Measurements from ENCODE around the gene MST1. TPM values are rescaled to one million over a fixed set of nuclear protein-coding genes. Genes with fewer than 3 reads are reported as not detected.

MST1 gene
- total and polyA plus RNA-seq, 9 of the 15 experiments (the other 6 are each of a cell fraction or from before 2014, with no cell fraction given), result 0.08 to 1.8 (median 0.40) TPM

DNA sequence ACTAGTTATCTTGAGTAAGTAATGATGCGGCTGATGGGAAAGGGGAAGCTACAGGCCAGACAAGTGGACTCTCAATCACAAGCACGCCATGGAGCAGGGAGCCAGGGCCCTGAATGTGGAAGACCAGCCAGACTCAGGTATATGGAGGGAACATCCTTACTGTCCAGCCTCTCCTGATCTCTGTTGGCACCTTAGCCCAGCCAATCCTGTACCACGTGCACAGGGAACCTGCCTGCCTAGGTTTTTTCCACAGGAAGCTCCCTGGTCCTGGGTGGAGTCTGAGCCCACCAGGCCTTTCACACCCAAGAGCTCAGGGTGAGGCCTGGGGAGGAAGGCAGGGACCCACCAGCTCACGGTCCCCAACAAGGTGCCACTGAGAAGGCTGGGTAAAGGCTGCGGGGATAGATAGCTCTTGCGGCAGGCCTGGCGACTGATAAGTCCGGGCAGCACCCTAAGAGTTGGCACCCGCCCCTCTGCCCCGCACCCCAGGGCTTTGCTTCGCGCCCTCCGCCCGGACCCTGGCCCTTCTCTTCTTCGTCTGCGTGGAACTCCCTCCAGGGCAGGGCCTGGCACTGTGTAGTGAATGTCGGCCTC, 16.1 kb downstream of the MST1 start (continued):
- TF ChIP-seq, protein P1, sequence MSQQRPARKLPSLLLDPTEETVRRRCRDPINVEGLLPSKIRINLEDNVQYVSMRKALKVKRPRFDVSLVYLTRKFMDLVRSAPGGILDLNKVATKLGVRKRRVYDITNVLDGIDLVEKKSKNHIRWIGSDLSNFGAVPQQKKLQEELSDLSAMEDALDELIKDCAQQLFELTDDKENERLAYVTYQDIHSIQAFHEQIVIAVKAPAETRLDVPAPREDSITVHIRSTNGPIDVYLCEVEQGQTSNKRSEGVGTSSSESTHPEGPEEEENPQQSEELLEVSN (IDR thresholded peaks at IDR 0.05; ENCODE audit: borderline replicate concordance in 1 of 2, extremely low read depth in 1 of 2, insufficient read depth in 1 of 2, insufficient read length in 1 of 2, low read depth in 1 of 2, low read length in 1 of 2, poor library complexity in 1 of 2, severe bottlenecking in 1 of 2), result no peak
- no peak for TF ChIP-seq ZNF146 (CRISPR knock-in tag; IDR thresholded peaks at IDR 0.05; ENCODE audit: unreplicated experiment)
- TF ChIP-seq SREBF1 (IDR thresholded peaks at IDR 0.05; ENCODE audit: borderline replicate concordance, low read depth, low read length), result no peak
- no peak for TF ChIP-seq RFX7 (CRISPR knock-in tag; IDR thresholded peaks at IDR 0.05)
- no peak for TF ChIP-seq ZNF143 (CRISPR knock-in tag; IDR thresholded peaks at IDR 0.05)
- TF ChIP-seq, protein P2, sequence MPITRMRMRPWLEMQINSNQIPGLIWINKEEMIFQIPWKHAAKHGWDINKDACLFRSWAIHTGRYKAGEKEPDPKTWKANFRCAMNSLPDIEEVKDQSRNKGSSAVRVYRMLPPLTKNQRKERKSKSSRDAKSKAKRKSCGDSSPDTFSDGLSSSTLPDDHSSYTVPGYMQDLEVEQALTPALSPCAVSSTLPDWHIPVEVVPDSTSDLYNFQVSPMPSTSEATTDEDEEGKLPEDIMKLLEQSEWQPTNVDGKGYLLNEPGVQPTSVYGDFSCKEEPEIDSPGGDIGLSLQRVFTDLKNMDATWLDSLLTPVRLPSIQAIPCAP (CRISPR knock-in tag; IDR thresholded peaks at IDR 0.05; ENCODE audit: borderline replicate concordance), result no peak
- no peak for TF ChIP-seq ATF3 (IDR thresholded peaks at IDR 0.05)
- no peak for TF ChIP-seq ATF3 (CRISPR knock-in tag; conservative IDR thresholded peaks at IDR 0.05)
- no peak for TF ChIP-seq PREB (CRISPR knock-in tag; IDR thresholded peaks at IDR 0.05)
- TF ChIP-seq ASH1L (IDR thresholded peaks at IDR 0.05; ENCODE audit: borderline replicate concordance, low read depth, partially characterized antibody), result no peak
- TF ChIP-seq, protein P3, sequence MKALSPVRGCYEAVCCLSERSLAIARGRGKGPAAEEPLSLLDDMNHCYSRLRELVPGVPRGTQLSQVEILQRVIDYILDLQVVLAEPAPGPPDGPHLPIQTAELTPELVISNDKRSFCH (CRISPR knock-in tag; IDR thresholded peaks at IDR 0.05), result no peak
- TF ChIP-seq, protein P3 (tag; IDR thresholded peaks at IDR 0.05), result no peak
- TF ChIP-seq STAT5A (IDR thresholded peaks at IDR 0.05; ENCODE audit: borderline replicate concordance, low read length), result no peak
- TF ChIP-seq ZNF133 (CRISPR knock-in tag; IDR thresholded peaks at IDR 0.05), result no peak
- no peak for TF ChIP-seq HDAC2 (IDR thresholded peaks at IDR 0.05)
- no peak for TF ChIP-seq ELK1 (CRISPR knock-in tag; IDR thresholded peaks at IDR 0.05)
- TF ChIP-seq FOXJ3 (CRISPR knock-in tag; IDR thresholded peaks at IDR 0.05), result no peak
- TF ChIP-seq MEF2A (IDR thresholded peaks at IDR 0.05; ENCODE audit: control insufficient read depth, low read depth, low read length), result no peak
- TF ChIP-seq ADNP (tag; IDR thresholded peaks at IDR 0.05), result no peak
- no peak for TF ChIP-seq MAFF (IDR thresholded peaks at IDR 0.05; ENCODE audit: low read length)
- TF ChIP-seq ZNF12 (CRISPR knock-in tag; IDR thresholded peaks at IDR 0.05), result no peak
- no peak for TF ChIP-seq XRCC5 (IDR thresholded peaks at IDR 0.05; ENCODE audit: low read depth, low read length)
- no peak for TF ChIP-seq MLX (CRISPR knock-in tag; conservative IDR thresholded peaks at IDR 0.05)
